Stomach (tissue), 4 donors: ENCODE measurements around the gene NPL.

Experiments
- EP300 ChIP-seq: sonication (generic); formaldehyde crosslinking; IDR thresholded peaks from one replicate; pipeline ENCODE4 v1.6.1; 2017; ENCODE audit warnings: antibody characterized with exemption
- POLR2A ChIP-seq, 4 donors: fragments of 450-650 bp; IDR thresholded peaks; one replicate each; pipeline ENCODE4 v1.6.1; 2016; ENCODE audit warnings: antibody characterized with exemption in 4 of 4, control low read depth in 2 of 4, mild to moderate bottlenecking in 1 of 4, moderate library complexity in 1 of 4
- POLR2AphosphoS5 ChIP-seq, 3 donors: sonication (generic); formaldehyde crosslinking; IDR thresholded peaks; one replicate each; pipeline ENCODE4 v1.6.1; 2016; ENCODE audit warnings: antibody characterized with exemption in 3 of 3
- TF ChIP-seq, protein P1 (sequence below), 7 experiments: fragments of 450-650 bp in 4 of 7; fragments of 200-600 bp in 3 of 7; sonication (generic) in 3 of 7; IDR thresholded peaks; one replicate each; pipeline ENCODE4 v1.5.1; 2016 to 2019; ENCODE audit warnings: antibody characterized with exemption in 7 of 7, control low read depth in 2 of 7, mild to moderate bottlenecking in 1 of 7

DNA sequence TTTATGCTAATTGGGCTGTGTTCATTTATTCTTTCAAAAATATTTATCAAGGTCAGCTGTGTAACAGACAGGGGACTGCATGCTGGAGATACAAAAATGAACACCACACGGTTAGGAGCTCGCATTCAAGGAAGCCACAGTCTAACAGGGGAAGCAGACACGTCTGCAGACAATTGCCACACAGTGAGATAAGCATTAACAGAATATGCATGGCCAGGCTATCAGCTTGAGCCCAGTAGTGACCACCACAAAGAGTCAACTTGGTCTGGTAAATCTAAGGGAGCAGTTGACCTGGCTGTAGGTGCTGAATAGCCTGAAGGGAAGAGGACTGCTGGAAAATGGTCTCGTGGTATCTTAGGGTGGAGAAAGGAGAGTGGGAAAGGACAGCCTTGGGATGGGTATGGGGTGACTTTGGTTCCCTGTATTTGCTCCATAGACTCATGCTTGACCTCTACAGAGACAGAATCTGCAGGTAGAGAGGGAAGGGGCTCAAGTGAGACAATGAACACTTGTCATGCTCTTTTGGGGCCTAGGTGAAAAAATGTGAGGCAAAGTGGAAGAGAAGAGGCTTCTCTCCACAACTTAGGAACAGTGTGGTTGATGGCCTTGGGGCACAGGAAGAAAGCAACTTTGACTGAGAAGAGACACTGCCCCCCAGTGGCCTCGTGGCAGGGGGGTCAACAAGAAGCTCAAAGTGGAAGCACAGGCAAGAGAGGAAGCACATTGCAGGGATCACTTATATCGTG is 7.6 kb upstream of the NPL start:
- TF ChIP-seq, protein P1, sequence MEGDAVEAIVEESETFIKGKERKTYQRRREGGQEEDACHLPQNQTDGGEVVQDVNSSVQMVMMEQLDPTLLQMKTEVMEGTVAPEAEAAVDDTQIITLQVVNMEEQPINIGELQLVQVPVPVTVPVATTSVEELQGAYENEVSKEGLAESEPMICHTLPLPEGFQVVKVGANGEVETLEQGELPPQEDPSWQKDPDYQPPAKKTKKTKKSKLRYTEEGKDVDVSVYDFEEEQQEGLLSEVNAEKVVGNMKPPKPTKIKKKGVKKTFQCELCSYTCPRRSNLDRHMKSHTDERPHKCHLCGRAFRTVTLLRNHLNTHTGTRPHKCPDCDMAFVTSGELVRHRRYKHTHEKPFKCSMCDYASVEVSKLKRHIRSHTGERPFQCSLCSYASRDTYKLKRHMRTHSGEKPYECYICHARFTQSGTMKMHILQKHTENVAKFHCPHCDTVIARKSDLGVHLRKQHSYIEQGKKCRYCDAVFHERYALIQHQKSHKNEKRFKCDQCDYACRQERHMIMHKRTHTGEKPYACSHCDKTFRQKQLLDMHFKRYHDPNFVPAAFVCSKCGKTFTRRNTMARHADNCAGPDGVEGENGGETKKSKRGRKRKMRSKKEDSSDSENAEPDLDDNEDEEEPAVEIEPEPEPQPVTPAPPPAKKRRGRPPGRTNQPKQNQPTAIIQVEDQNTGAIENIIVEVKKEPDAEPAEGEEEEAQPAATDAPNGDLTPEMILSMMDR (IDR thresholded peaks at IDR 0.05), result peak in 5 of 7 experiments; percentile 56 to 61 (median 60)
- TF ChIP-seq POLR2A (IDR thresholded peaks at IDR 0.05) (no peak), EP300 (no peak), POLR2AphosphoS5 (IDR thresholded peaks at IDR 0.05) (peak in 1 of 3 donors; percentile 39)
